Measurements from ENCODE around the gene ALAS1.

ALAS1 gene

GRCh38 chr3:52194485-52195290, 3.3 kb upstream of the ALAS1 start:
- in situ Hi-C loops (cut with HindIII; ENCODE audit: low pct_ligation_motif_present, low sequenced_read_pairs), result no loop called here
- peaks cover 3% of the 10 kb centered on the region for H3K36me3 ChIP-seq (replicated peaks)
- no peaks in the 10 kb centered on the region for H3K27me3 ChIP-seq (replicated peaks)
- DNase-seq, result no peak
- no peak overlapping the region for H3K27ac ChIP-seq
- no peak for TF ChIP-seq CTCF (IDR thresholded peaks at IDR 0.05; ENCODE audit: low read depth, low read length, missing control alignments)
- H3K4me3 ChIP-seq (ENCODE audit: low read depth, low read length), result no peak overlapping the region

DNA sequence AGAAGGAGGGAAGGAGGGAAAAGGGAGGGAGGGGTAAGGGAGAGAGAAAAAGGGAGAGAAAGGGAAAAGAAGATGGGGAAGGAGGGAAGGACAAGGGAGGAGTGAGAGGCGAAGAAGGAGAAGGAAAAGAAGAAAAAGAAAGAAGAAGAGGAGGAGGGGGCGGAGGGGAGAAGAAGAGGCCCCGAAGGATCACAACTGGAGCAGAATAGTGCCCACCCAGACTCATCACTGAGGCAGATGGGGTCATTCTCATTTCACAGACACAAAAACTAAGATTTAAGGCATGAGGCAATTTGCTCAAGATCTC, 2.7 kb upstream of the ALAS1 start:
- H3K27ac ChIP-seq, result no peak overlapping the region
- H3K27me3 ChIP-seq (replicated peaks), result no peaks in the 10 kb centered on the region
- no peak for TF ChIP-seq CTCF (IDR thresholded peaks at IDR 0.05; ENCODE audit: low read depth, low read length, missing control alignments)
- in situ Hi-C loops (cut with HindIII; ENCODE audit: low pct_ligation_motif_present, low sequenced_read_pairs), result no loop called here
- DNase-seq, result no peak
- peaks cover 3% of the 10 kb centered on the region for H3K36me3 ChIP-seq (replicated peaks)
- no peak overlapping the region for H3K4me3 ChIP-seq (ENCODE audit: low read depth, low read length)

DNA sequence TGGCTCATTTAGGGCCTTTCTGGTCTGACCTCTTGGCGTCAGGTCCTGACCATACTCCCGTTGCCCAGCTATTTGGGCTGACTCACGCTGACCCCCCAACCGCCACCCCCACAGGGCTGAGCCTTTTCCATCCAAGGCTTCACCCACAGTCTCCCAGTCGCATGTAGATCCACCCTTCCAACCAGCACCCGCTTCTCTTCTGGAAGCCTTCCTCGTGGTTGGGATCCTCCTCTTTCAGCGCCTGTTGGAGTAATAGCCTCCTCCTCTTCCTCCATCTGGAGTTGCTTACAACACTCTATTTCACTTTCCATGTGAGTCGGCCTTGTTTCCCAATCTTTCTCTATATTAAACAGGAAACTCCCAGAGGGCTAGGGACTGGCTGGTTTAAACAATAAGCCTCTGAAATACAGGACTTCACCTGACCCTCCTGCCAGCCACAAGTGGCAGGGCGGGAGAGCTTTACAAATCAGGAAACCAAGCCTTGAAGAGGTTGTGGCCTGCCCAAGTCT, 2.1 kb upstream of the ALAS1 start:
- in situ Hi-C loops (cut with HindIII; ENCODE audit: low pct_ligation_motif_present, low sequenced_read_pairs), result no loop called here
- no peak for DNase-seq

DNA sequence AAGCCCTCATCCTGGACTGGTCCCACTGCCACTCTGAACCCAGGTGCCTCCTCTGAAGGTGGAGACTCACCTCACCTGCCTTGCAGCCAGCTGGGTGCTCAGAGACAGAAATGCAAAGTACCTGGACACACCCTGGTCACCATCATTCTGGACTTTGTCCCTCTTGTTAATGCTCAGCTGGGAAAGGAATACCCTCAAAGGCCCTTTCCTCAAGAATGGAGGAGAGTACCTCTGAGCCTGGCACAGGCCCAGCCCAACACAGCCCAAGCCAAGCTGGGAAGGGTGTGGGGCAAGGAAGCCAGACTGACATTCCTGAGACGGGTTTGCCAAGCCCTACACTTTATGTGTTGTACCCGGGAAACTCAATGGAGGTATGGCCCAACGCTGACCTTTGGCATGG, 983 bp upstream of the ALAS1 start:
- no peak for DNase-seq
- no peak overlapping the region for H3K4me3 ChIP-seq (ENCODE audit: low read depth, low read length)
- no peak for TF ChIP-seq CTCF (IDR thresholded peaks at IDR 0.05; ENCODE audit: low read depth, low read length, missing control alignments)
- H3K27ac ChIP-seq, result no peak overlapping the region
- in situ Hi-C loops (cut with HindIII; ENCODE audit: low pct_ligation_motif_present, low sequenced_read_pairs), result no loop called here
- H3K27me3 ChIP-seq (replicated peaks), result no peaks in the 10 kb centered on the region
- peaks cover 6% of the 10 kb centered on the region for H3K36me3 ChIP-seq (replicated peaks)

More for the DNA sequence above, 2.1 kb upstream of the ALAS1 start:
- no peaks in the 10 kb centered on the region for H3K27me3 ChIP-seq (replicated peaks)
- TF ChIP-seq CTCF (IDR thresholded peaks at IDR 0.05; ENCODE audit: low read depth, low read length, missing control alignments), result no peak
- no peak overlapping the region for H3K4me3 ChIP-seq (ENCODE audit: low read depth, low read length)
- H3K27ac ChIP-seq, result no peak overlapping the region
- peaks cover 3% of the 10 kb centered on the region for H3K36me3 ChIP-seq (replicated peaks)

- Histone ChIP-seq H3K27me3 (replicated peaks) (no peaks in the 10 kb centered on the region), H3K36me3 (replicated peaks) (peaks cover 11% of the 10 kb centered on the region), H3K27ac (peak overlapping the region; percentile 19), H3K4me3 (ENCODE audit: low read depth, low read length) (peak overlapping the region; percentile 84)
- in situ Hi-C loops (cut with HindIII; ENCODE audit: low pct_ligation_motif_present, low sequenced_read_pairs), result no loop called here
- TF ChIP-seq CTCF (IDR thresholded peaks at IDR 0.05; ENCODE audit: low read depth, low read length, missing control alignments), result no peak
- no peak for DNase-seq
Observed at GRCh38 chr3:52197499-52197841, 490 bp upstream of the ALAS1 start.

Measured in brain microvascular endothelial cell (primary cell).